OCI-LY1 (cell line): ENCODE data around the gene IRF5.

Source experiments
- CTCF ChIP-seq: fragments of 200-600 bp; sonication (generic), shearing (Covaris generic); IDR thresholded peaks from 2 replicates; pipeline ENCODE4 v1.5.1; 2017; ENCODE audit warnings: mild to moderate bottlenecking, antibody characterized with exemption, low read length, moderate library complexity, mixed read lengths
- EZH2 ChIP-seq: fragments of 200-600 bp; sonication (generic), shearing (Covaris generic); IDR thresholded peaks from 2 replicates; pipeline ENCODE4 v1.8.0; 2017; ENCODE audit warnings: borderline replicate concordance, mixed run types, mild to moderate bottlenecking, antibody characterized with exemption, low read length, moderate library complexity, mixed read lengths

DNA sequence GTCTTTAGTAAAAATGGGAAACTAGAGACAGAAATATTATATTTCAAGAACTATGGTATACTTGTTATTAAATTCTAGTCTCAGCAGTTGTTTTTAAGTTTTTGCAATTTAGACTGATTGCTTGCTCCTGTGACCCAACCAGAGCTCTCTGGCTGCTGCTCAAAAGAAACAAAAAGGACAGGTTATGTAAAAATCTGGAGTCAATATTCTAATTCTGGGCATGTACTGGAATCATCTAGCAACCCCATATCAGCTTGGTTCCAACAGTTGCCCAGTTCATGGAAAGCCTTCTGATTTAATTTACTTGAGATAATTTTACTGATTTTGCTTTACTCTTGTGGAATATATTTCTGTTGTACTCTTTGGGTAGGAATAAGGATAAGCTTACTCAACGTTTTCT, 37.5 kb upstream of the IRF5 start:
- TF ChIP-seq CTCF, result no peak
- TF ChIP-seq EZH2, result no peak
